Endothelial cell of umbilical vein (primary cell): ENCODE results near the gene FHOD3. TPM values are rescaled to one million over a fixed set of nuclear protein-coding genes. Genes with fewer than 3 reads are reported as not detected.

Source experiments
- BruUV-seq: library from RNA; stranded (reverse); fragments of 400-500 nt; replicated peaks from 2 replicates; lab custom pipeline; 2021; lab: Mats Ljungman, UMichigan
- CTCF ChIA-PET: fragments of 300-600, 350-600 bp; sonication (Branson Sonifier 250); formaldehyde crosslinking; loops from one replicate; lab custom pipeline; 2021; ENCODE audit warnings: antibody characterized with exemption, inconsistent platforms; lab: Charles Lee
- POLR2A ChIA-PET: fragments of 300-600, 350-600 bp; sonication (Branson Sonifier 250); formaldehyde crosslinking; loops from one replicate; lab custom pipeline; 2021; ENCODE audit warnings: antibody characterized with exemption, inconsistent platforms; lab: Charles Lee
- DNase-seq: peaks from one replicate; pipeline ENCODE4 v3.0.0-alpha.2; 2011; ENCODE audit warnings: low read depth, low spot score
- FAIRE-seq: peaks from 2 replicates; lab custom pipeline; 2011; peaks lifted over from hg19 to GRCh38; lab: Jason Lieb, UNC
- H2AFZ ChIP-seq: 2 replicates; pipeline ENCODE4 v1.6.0; 2012; ENCODE audit warnings: low read depth, low read length, control low read depth, inconsistent platforms
- H3K27ac ChIP-seq: 2 replicates; pipeline ENCODE4 v1.5.1; 2011; ENCODE audit warnings: low read depth, mild to moderate bottlenecking, control low read depth, low read length, moderate library complexity; ENCODE audit not compliant: insufficient read depth
- H3K27me3 ChIP-seq, 2 experiments: 2 replicates each; pipeline versions ENCODE4 v1.6.0 to v1.6.1; 2011; ENCODE audit warnings: low read length in 2 of 2, mixed read lengths in 1 of 2; ENCODE audit not compliant: control insufficient read depth in 2 of 2, insufficient read depth in 2 of 2
- H3K36me3 ChIP-seq, 2 experiments: 2 replicates in 1 of 2; 3 replicates in 1 of 2; pipeline ENCODE4 v1.5.1; 2011; ENCODE audit warnings: low read length in 2 of 2, mild to moderate bottlenecking in 1 of 2, moderate library complexity in 1 of 2; ENCODE audit not compliant: control insufficient read depth in 2 of 2, insufficient read depth in 2 of 2; ENCODE audit errors: extremely low read depth in 1 of 2
- H3K4me1 ChIP-seq: 3 replicates; pipeline ENCODE4 v1.5.1; 2011; ENCODE audit warnings: mild to moderate bottlenecking, low read length; ENCODE audit not compliant: control insufficient read depth, insufficient read depth; ENCODE audit errors: extremely low read depth
- H3K4me2 ChIP-seq: 2 replicates; pipeline ENCODE4 v1.6.1; 2011; ENCODE audit warnings: low read length, control low read depth, mixed read lengths; ENCODE audit not compliant: insufficient read depth
- H3K4me3 ChIP-seq, 3 experiments: fragments of 200-600 bp in 1 of 3; sonication (generic), shearing (Covaris generic) in 1 of 3; replicated peaks in 1 of 3; 2 replicates each; pipeline ENCODE4 v1.5.1; 2011 to 2016; ENCODE audit warnings: control low read depth in 3 of 3, low read length in 3 of 3, mild to moderate bottlenecking in 2 of 3, inconsistent platforms in 1 of 3, low read depth in 1 of 3, moderate library complexity in 1 of 3; ENCODE audit not compliant: insufficient read depth in 1 of 3
- H3K79me2 ChIP-seq: 2 replicates; pipeline ENCODE4 v1.6.0; 2012; ENCODE audit warnings: low read length, inconsistent platforms; ENCODE audit not compliant: control insufficient read depth, insufficient read depth
- H3K9ac ChIP-seq: replicated peaks from 2 replicates; pipeline ENCODE3; 2011; ENCODE audit warnings: low read length, control low read depth; ENCODE audit not compliant: insufficient read depth; ENCODE audit errors: extremely low read depth
- H3K9me1 ChIP-seq: replicated peaks from 3 replicates; pipeline ENCODE4 v1.6.0; 2011; ENCODE audit warnings: mild to moderate bottlenecking, low read length; ENCODE audit not compliant: control insufficient read depth, insufficient read depth; ENCODE audit errors: extremely low read depth
- H3K9me3 ChIP-seq: replicated peaks from 2 replicates; pipeline ENCODE4 v1.5.1; 2012; ENCODE audit warnings: low read length, inconsistent platforms; ENCODE audit not compliant: control insufficient read depth, insufficient read depth
- H4K20me1 ChIP-seq: replicated peaks from 2 replicates; pipeline ENCODE3; 2011; ENCODE audit warnings: mild to moderate bottlenecking, low read length; ENCODE audit not compliant: control insufficient read depth, insufficient read depth; ENCODE audit errors: extremely low read depth
- EZH2 ChIP-seq: IDR thresholded peaks from 2 replicates; pipeline ENCODE4 v1.6.1; 2012; ENCODE audit warnings: borderline replicate concordance, low read depth, mild to moderate bottlenecking, moderate library complexity, low read length, inconsistent platforms; ENCODE audit not compliant: severe bottlenecking
- FOS ChIP-seq: IDR thresholded peaks from 2 replicates; pipeline ENCODE4 v1.6.1; 2011; ENCODE audit warnings: mild to moderate bottlenecking, low read length, moderate library complexity, borderline replicate concordance; ENCODE audit not compliant: insufficient read depth
- GATA2 ChIP-seq: IDR thresholded peaks from 2 replicates; pipeline ENCODE4 v1.7.0; 2011; ENCODE audit warnings: low read depth, mild to moderate bottlenecking, moderate library complexity, mixed read lengths, low read length; ENCODE audit not compliant: insufficient read length, insufficient read depth
- JUN ChIP-seq: IDR thresholded peaks from 2 replicates; pipeline ENCODE4 v1.6.1; 2011; ENCODE audit warnings: borderline replicate concordance, low read depth; ENCODE audit not compliant: insufficient read length, insufficient read depth
- MAX ChIP-seq: IDR thresholded peaks from 2 replicates; pipeline ENCODE4 v1.6.1; 2011; ENCODE audit not compliant: insufficient read depth, insufficient read length
- MYC ChIP-seq: IDR thresholded peaks from one replicate; pipeline ENCODE4 v1.6.1; 2011; ENCODE audit warnings: mild to moderate bottlenecking, low read depth, low read length
- POLR2A ChIP-seq: IDR thresholded peaks from 2 replicates; pipeline ENCODE4 v1.6.1; 2012; ENCODE audit warnings: low read depth, mild to moderate bottlenecking, control low read depth, low read length
- POLR2AphosphoS5 ChIP-seq: IDR thresholded peaks from 2 replicates; pipeline ENCODE4 v1.6.1; 2012; ENCODE audit warnings: low read depth, mild to moderate bottlenecking, control low read depth, low read length, moderate library complexity; ENCODE audit not compliant: insufficient read depth
- dilution Hi-C: fragments of 300-500 bp; cut with MboI; formaldehyde crosslinking; loops from one replicate; pipeline ENCODE4 v1.15.0; 2019; ENCODE audit warnings: low sequenced_read_pairs; ENCODE audit not compliant: extremely low pct_ligation_motif_present
- intact Hi-C: fragments of 100-400 bp; cut with micrococcal nuclease; formaldehyde crosslinking; loops from one replicate; pipeline ENCODE4 v1.10.0; 2022
- polyA plus RNA-seq, 4 experiments: library from polyadenylated mRNA; depleted of rRNA in 3 of 4; stranded (reverse) in 3 of 4; unstranded in 1 of 4; fragments of >200 nt; gene quantifications; 2 replicates each; pipeline versions ENCODE4 v1.2.1 to v1.2.3, GENCODE V29; 2011 to 2012; ENCODE audit warnings: missing spikeins in 1 of 4
- total RNA-seq: library from RNA; stranded (reverse); gene quantifications from 2 replicates; pipeline ENCODE4 v1.2.3, GENCODE V29; 2021
- TF ChIP-seq, protein P1 (sequence below), 2 donors: IDR thresholded peaks; 1 replicate in 1 of 2; 2 replicates in 1 of 2; pipeline ENCODE4 v1.5.1; 2011; ENCODE audit warnings: low read length in 2 of 2, mild to moderate bottlenecking in 2 of 2, moderate library complexity in 2 of 2, control low read depth in 1 of 2, inconsistent platforms in 1 of 2, low read depth in 1 of 2; ENCODE audit not compliant: insufficient read depth in 1 of 2; ENCODE audit errors: extremely low read depth in 1 of 2

Gene FHOD3
- total and polyA plus RNA-seq, 2 donors (not counting 3 experiments of a cell fraction or from before 2014, with no cell fraction given): 0.06 to 1.5 TPM

GRCh38 chr18:36636237-36636817, 338.8 kb downstream of the FHOD3 start:
- H3K9ac ChIP-seq: no peak overlapping the region
- H3K36me3 ChIP-seq: no peaks in the 10 kb centered on the region
- no peak overlapping the region for H3K4me2 ChIP-seq
- no peak overlapping the region for H3K4me3 ChIP-seq
- BruUV-seq: no TSS peak
- ChIA-PET CTCF (interaction anchor here (1.5 kb wide), 1 partner anchor 51 kb away, joined by 5 read pairs; no protein-coding TSS in a partner anchor), POLR2A (no interaction called here)
- H3K4me1 ChIP-seq: no peaks in the 10 kb centered on the region
- H3K9me3 ChIP-seq: no peaks in the 10 kb centered on the region
- DNase-seq (no peak), FAIRE-seq (no peak)
- H3K27me3 ChIP-seq: no peaks in the 10 kb centered on the region
- no peaks in the 10 kb centered on the region for H3K79me2 ChIP-seq
- intact Hi-C loops (loop anchor here (10.0 kb wide), 1 partner anchor 62 kb away; no protein-coding TSS in a partner anchor), dilution Hi-C loops (no loop called here)
- H4K20me1 ChIP-seq: no peaks in the 10 kb centered on the region
- H2AFZ ChIP-seq: no peak overlapping the region
- H3K27ac ChIP-seq: no peak overlapping the region
- no peaks in the 10 kb centered on the region for H3K9me1 ChIP-seq
- TF ChIP-seq EZH2 (no peak), MAX (no peak), POLR2AphosphoS5 (no peak), GATA2 (no peak), FOS (no peak), MYC (no peak), POLR2A (no peak), JUN (no peak)
- TF ChIP-seq, protein P1, sequence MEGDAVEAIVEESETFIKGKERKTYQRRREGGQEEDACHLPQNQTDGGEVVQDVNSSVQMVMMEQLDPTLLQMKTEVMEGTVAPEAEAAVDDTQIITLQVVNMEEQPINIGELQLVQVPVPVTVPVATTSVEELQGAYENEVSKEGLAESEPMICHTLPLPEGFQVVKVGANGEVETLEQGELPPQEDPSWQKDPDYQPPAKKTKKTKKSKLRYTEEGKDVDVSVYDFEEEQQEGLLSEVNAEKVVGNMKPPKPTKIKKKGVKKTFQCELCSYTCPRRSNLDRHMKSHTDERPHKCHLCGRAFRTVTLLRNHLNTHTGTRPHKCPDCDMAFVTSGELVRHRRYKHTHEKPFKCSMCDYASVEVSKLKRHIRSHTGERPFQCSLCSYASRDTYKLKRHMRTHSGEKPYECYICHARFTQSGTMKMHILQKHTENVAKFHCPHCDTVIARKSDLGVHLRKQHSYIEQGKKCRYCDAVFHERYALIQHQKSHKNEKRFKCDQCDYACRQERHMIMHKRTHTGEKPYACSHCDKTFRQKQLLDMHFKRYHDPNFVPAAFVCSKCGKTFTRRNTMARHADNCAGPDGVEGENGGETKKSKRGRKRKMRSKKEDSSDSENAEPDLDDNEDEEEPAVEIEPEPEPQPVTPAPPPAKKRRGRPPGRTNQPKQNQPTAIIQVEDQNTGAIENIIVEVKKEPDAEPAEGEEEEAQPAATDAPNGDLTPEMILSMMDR (IDR thresholded peaks at IDR 0.05; ENCODE audit: extremely low read depth in 1 of 2, insufficient read depth in 1 of 2, low read depth in 1 of 2, low read length in 2 of 2): no peak
